ENCODE data around the gene NTSR1. TPM values are rescaled to one million over a fixed set of nuclear protein-coding genes. Genes with fewer than 3 reads are reported as not detected.

Gene NTSR1
- total and polyA plus RNA-seq, 2 experiments from 2014 or later = not detected

GRCh38 chr20:62725596-62726268 lies 17.1 kb downstream of the NTSR1 start:
- Histone ChIP-seq H3K27me3 (replicated peaks; ENCODE audit: insufficient read depth) (peaks cover 44% of the 10 kb centered on the region), H3K79me2 (ENCODE audit: insufficient read depth) (no peaks in the 10 kb centered on the region), H3K9me3 (ENCODE audit: low read depth) (no peaks in the 10 kb centered on the region), H3K36me3 (ENCODE audit: low read depth) (no peaks in the 10 kb centered on the region), H3K27ac (no peak overlapping the region), H3K4me2 (ENCODE audit: unreplicated experiment) (no peak overlapping the region), H4K20me1 (ENCODE audit: insufficient read depth) (no peaks in the 10 kb centered on the region), H3F3A (ENCODE audit: insufficient read depth) (no peaks in the 10 kb centered on the region), H2AFZ (no peak overlapping the region), H3K4me1 (ENCODE audit: insufficient read depth) (no peaks in the 10 kb centered on the region), H3K9me2 (ENCODE audit: insufficient read depth) (no peaks in the 10 kb centered on the region), H3K4me3 (no peak overlapping the region), H3K9ac (no peak overlapping the region)
- TF ChIP-seq EZH2 (IDR thresholded peaks at IDR 0.05; ENCODE audit: insufficient read depth, poor library complexity, severe bottlenecking) = no peak
- no peak for TF ChIP-seq EZH2phosphoT487 (IDR thresholded peaks at IDR 0.05; ENCODE audit: insufficient read depth, low read depth)
- in situ Hi-C loops (cut with MboI) = no loop called here
- WGBS, 2 experiments (ENCODE audit: low coverage in 1 of 2, low lambda C conversion rate in 2 of 2, missing lambda C conversion rate in 2 of 2) = 68 to 70% methylated on average over 11 to 15 of the region's 15 CpGs
- DNase-seq = no peak

GRCh38 chr20:62726276-62726675 lies 17.6 kb downstream of the NTSR1 start:
- H4K20me1 ChIP-seq (ENCODE audit: insufficient read depth) = no peaks in the 10 kb centered on the region
- peaks cover 39% of the 10 kb centered on the region for H3K27me3 ChIP-seq (replicated peaks; ENCODE audit: insufficient read depth)
- no peak overlapping the region for H3K27ac ChIP-seq
- no peaks in the 10 kb centered on the region for H3K9me3 ChIP-seq (ENCODE audit: low read depth)
- no peak overlapping the region for H2AFZ ChIP-seq
- no peaks in the 10 kb centered on the region for H3K36me3 ChIP-seq (ENCODE audit: low read depth)
- TF ChIP-seq EZH2phosphoT487 (IDR thresholded peaks at IDR 0.05; ENCODE audit: insufficient read depth, low read depth) (no peak), EZH2 (IDR thresholded peaks at IDR 0.05; ENCODE audit: insufficient read depth, poor library complexity, severe bottlenecking) (no peak)
- H3K4me3 ChIP-seq = no peak overlapping the region
- no peaks in the 10 kb centered on the region for H3F3A ChIP-seq (ENCODE audit: insufficient read depth)
- in situ Hi-C loops (cut with MboI) = no loop called here
- H3K4me2 ChIP-seq (ENCODE audit: unreplicated experiment) = no peak overlapping the region
- H3K79me2 ChIP-seq (ENCODE audit: insufficient read depth) = no peaks in the 10 kb centered on the region
- H3K9me2 ChIP-seq (ENCODE audit: insufficient read depth) = no peaks in the 10 kb centered on the region
- 66 to 73% methylated on average over 11 to 12 of the region's 12 CpGs for WGBS, 2 experiments (ENCODE audit: low coverage in 1 of 2, low lambda C conversion rate in 2 of 2, missing lambda C conversion rate in 2 of 2)
- DNase-seq = no peak
- H3K4me1 ChIP-seq (ENCODE audit: insufficient read depth) = no peaks in the 10 kb centered on the region
- H3K9ac ChIP-seq = no peak overlapping the region

- Histone ChIP-seq H3K27me3 (replicated peaks; ENCODE audit: insufficient read depth) (peaks cover 32% of the 10 kb centered on the region), H3K4me1 (ENCODE audit: insufficient read depth) (no peaks in the 10 kb centered on the region), H2AFZ (no peak overlapping the region), H3K79me2 (ENCODE audit: insufficient read depth) (no peaks in the 10 kb centered on the region), H3K9me2 (ENCODE audit: insufficient read depth) (no peaks in the 10 kb centered on the region), H3F3A (ENCODE audit: insufficient read depth) (no peaks in the 10 kb centered on the region), H3K36me3 (ENCODE audit: low read depth) (no peaks in the 10 kb centered on the region), H3K4me3 (no peak overlapping the region), H3K9me3 (ENCODE audit: low read depth) (no peaks in the 10 kb centered on the region), H3K27ac (no peak overlapping the region), H4K20me1 (ENCODE audit: insufficient read depth) (no peaks in the 10 kb centered on the region), H3K9ac (no peak overlapping the region), H3K4me2 (ENCODE audit: unreplicated experiment) (no peak overlapping the region)
- 75 to 85% methylated on average over 27 to 31 of the region's 31 CpGs for WGBS, 2 experiments (ENCODE audit: low coverage in 1 of 2, low lambda C conversion rate in 2 of 2, missing lambda C conversion rate in 2 of 2)
- in situ Hi-C loops (cut with MboI) = no loop called here
- DNase-seq = no peak
- no peak for TF ChIP-seq EZH2phosphoT487 (IDR thresholded peaks at IDR 0.05; ENCODE audit: insufficient read depth, low read depth)
- TF ChIP-seq EZH2 (IDR thresholded peaks at IDR 0.05; ENCODE audit: insufficient read depth, poor library complexity, severe bottlenecking) = no peak
Observed at GRCh38 chr20:62726716-62727583, 18.3 kb downstream of the NTSR1 start.

GRCh38 chr20:62727584-62728027 lies 19.0 kb downstream of the NTSR1 start:
- Histone ChIP-seq H3K36me3 (ENCODE audit: low read depth) (no peaks in the 10 kb centered on the region), H3K9ac (no peak overlapping the region), H3K27me3 (replicated peaks; ENCODE audit: insufficient read depth) (peaks cover 26% of the 10 kb centered on the region), H3F3A (ENCODE audit: insufficient read depth) (no peaks in the 10 kb centered on the region), H3K9me3 (ENCODE audit: low read depth) (no peaks in the 10 kb centered on the region), H3K27ac (no peak overlapping the region), H4K20me1 (ENCODE audit: insufficient read depth) (no peaks in the 10 kb centered on the region), H3K4me1 (ENCODE audit: insufficient read depth) (no peaks in the 10 kb centered on the region), H3K79me2 (ENCODE audit: insufficient read depth) (no peaks in the 10 kb centered on the region), H2AFZ (no peak overlapping the region), H3K4me3 (no peak overlapping the region), H3K9me2 (ENCODE audit: insufficient read depth) (no peaks in the 10 kb centered on the region), H3K4me2 (ENCODE audit: unreplicated experiment) (no peak overlapping the region)
- DNase-seq = no peak
- no peak for TF ChIP-seq EZH2 (IDR thresholded peaks at IDR 0.05; ENCODE audit: insufficient read depth, poor library complexity, severe bottlenecking)
- no peak for TF ChIP-seq EZH2phosphoT487 (IDR thresholded peaks at IDR 0.05; ENCODE audit: insufficient read depth, low read depth)
- in situ Hi-C loops (cut with MboI) = no loop called here
- 66 to 69% methylated on average over 10 to 15 of the region's 15 CpGs for WGBS, 2 experiments (ENCODE audit: low coverage in 1 of 2, low lambda C conversion rate in 2 of 2, missing lambda C conversion rate in 2 of 2)
